HG03575 (cell line): Measurements from ENCODE around the gene TNFRSF1B.
"Not testable (repeated sequence)": the region's sequence is repeated elsewhere in the genome, so short reads cannot be mapped to it uniquely, and the experiment has no call there.

Experiments used
- ATAC-seq: cut with Tn5 transposase; IDR thresholded peaks from one replicate; pipeline ENCODE4 v1.9.1; 2021; ENCODE audit not compliant: unreplicated experiment, insufficient number of reproducible peaks, low FRiP score; ENCODE audit errors: extremely low read depth

The TNFRSF1B gene

GRCh38 chr1:12203216-12204007 is 36.6 kb downstream of the TNFRSF1B start:
- no peak for ATAC-seq

DNA sequence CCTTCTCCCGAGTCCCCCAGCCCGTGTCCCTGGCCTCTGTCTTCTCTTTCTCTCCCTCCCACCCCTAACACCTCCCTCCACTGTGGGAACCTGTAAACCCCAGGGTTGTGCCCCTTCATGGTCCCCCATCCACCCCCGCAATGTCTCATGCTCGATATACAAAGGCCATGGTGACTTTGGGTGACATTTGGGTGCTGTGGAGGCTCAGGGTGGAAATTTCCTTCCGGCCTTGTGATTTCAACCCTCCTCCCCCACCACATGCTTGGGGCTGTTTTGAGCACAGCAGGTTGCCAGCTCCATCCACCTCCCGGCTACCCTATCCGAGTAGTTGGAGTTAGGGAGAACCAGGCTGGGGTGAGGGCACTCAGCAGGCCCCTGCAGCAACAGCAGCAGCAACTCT is 37.3 kb downstream of the TNFRSF1B start:
- ATAC-seq = no peak

- ATAC-seq = no peak
Observed at GRCh38 chr1:12204754-12205658, 38.2 kb downstream of the TNFRSF1B start.

- no peak for ATAC-seq
Observed at GRCh38 chr1:12206238-12206637, 39.4 kb downstream of the TNFRSF1B start.

DNA sequence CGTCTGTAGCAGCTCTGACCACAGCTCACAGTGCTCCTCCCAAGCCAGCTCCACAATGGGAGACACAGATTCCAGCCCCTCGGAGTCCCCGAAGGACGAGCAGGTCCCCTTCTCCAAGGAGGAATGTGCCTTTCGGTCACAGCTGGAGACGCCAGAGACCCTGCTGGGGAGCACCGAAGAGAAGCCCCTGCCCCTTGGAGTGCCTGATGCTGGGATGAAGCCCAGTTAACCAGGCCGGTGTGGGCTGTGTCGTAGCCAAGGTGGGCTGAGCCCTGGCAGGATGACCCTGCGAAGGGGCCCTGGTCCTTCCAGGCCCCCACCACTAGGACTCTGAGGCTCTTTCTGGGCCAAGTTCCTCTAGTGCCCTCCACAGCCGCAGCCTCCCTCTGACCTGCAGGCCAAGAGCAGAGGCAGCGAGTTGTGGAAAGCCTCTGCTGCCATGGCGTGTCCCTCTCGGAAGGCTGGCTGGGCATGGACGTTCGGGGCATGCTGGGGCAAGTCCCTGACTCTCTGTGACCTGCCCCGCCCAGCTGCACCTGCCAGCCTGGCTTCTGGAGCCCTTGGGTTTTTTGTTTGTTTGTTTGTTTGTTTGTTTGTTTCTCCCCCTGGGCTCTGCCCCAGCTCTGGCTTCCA is 40.1 kb downstream of the TNFRSF1B start:
- ATAC-seq = no peak

GRCh38 chr1:12208271-12208670 is 41.5 kb downstream of the TNFRSF1B start:
- no peak for ATAC-seq

DNA sequence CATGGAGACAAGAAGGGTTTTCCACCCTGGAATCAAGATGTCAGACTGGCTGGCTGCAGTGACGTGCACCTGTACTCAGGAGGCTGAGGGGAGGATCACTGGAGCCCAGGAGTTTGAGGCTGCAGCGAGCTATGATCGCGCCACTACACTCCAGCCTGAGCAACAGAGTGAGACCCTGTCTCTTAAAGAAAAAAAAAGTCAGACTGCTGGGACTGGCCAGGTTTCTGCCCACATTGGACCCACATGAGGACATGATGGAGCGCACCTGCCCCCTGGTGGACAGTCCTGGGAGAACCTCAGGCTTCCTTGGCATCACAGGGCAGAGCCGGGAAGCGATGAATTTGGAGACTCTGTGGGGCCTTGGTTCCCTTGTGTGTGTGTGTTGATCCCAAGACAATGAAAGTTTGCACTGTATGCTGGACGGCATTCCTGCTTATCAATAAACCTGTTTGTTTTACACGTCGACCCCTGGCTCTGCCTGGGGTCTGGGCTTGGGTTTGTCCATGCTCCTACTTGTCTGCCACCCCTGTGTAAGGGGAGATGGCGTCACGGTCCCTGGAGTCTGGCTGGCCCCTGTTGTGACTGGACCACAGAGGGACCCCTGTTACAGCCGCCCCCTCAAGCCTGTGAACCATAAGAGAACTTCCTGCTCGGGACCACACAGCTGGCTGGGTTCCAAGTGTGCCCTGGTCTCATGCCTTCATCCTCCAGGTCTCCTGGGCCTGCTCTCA is 42.1 kb downstream of the TNFRSF1B start:
- ATAC-seq = no peak

DNA sequence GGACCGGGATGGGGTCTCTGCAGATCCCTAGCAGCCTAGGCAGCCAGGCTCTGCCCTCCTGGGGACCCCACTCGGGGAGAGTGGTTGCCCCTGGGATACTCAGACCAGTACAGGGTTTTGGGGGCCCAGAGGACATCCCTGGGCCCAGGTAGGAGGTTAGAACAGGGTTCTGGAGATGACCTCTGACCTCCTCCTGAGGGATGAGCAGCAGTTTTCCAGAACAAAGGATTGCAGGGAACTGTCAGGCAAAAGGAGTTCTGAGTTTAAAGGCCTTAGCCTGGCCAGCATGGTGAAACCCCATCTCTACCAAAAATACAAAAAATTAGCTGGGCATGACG is 42.7 kb downstream of the TNFRSF1B start:
- no peak for ATAC-seq

- no peak for ATAC-seq
Observed at GRCh38 chr1:12215118-12215961, 48.5 kb downstream of the TNFRSF1B start.

GRCh38 chr1:12219800-12220199 is 53.0 kb downstream of the TNFRSF1B start:
- ATAC-seq = no peak

GRCh38 chr1:12220890-12221289 is 54.1 kb downstream of the TNFRSF1B start:
- no peak for ATAC-seq

DNA sequence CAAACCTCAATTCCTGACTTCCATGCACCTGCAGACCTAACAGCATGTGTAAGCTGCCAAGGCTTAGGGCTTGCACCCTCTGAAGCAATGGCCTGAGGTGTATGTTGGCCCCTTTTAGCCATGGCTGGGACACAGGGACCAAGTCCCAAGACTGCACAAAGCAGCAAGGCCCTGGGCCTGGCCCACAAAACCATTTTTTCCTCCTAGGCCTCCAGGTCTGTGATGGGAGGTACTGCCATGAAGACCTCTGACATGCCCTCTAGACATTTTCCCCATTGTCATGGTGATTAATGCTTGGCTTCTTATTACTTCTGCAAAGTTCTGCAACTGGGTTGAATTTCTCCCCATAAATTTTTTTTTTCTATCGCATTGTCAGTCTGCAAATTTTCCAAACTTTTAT is 55.9 kb downstream of the TNFRSF1B start:
- not testable (repeated sequence) for ATAC-seq

GRCh38 chr1:12224092-12224491 is 57.3 kb downstream of the TNFRSF1B start:
- ATAC-seq = not testable (repeated sequence)

DNA sequence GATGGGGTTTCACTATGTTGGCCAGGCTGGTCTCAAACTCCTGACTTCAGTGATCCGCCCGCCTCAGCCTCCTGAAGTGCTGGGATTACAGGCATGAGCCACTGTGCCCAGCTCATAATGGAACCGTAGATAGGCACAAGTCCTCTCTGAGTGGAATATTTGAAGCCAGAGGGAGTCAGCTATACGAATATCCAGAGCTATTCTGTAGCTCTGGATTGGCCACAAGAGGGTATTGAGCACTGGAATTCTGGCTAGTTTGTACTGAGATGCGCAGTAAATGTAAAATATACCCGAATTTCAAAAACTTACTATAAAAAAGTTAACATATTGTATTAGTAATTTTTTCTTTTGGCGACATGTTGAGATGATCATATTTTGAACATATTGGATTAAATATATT is 62.2 kb downstream of the TNFRSF1B start:
- ATAC-seq = no peak

- ATAC-seq = no peak
Observed at GRCh38 chr1:12229386-12229834, 62.6 kb downstream of the TNFRSF1B start.

- ATAC-seq = no peak
Observed at GRCh38 chr1:12229835-12230548, 63.2 kb downstream of the TNFRSF1B start, which contains the start of gene VPS13D. VPS13D (plus strand) TSS chr1:12230030; CDS start chr1:12234267, 4,237 bp downstream.

DNA sequence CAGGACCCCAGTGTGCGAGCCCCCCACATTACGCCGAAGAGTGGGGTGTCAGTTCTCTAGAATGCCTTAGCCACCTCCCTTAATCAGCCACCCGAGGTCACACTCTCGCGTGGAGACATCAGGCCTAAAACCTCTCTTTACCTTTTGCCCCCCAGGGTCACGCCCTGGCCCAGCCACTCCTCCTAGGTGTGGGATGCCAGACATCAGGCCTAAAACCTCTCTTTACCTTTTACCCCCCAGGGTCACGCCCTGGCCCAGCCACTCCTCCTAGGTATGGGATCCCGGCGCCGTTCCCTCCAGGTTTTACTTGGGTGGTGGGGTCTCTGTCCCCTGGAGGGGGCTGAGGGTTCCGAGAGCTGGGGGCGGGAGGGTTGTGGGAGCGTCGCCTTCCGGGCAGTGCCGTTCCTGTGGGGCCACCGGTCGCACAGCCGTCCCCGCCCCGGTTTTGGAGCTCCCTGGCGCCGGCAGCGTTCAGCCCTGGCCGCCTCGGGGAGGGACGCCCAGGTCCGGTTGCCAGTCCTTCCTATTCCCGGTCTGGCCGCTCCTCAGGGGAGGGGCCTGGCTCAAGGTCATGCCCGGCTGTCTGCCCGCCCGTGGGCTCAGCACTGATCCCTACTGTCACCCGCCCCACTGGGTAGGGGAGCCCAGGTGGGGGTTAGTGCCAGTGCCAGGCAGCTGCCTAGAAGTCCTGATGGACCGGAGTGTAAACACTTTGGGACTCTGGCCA is 63.9 kb downstream of the TNFRSF1B start:
- no peak for ATAC-seq
